ENCODE measurements around the gene CUL7. TPM values are rescaled to one million over a fixed set of nuclear protein-coding genes. Genes with fewer than 3 reads are reported as not detected.
A peak's percentile ranks its signal among the peaks of the same experiment; 100 is the strongest.
"Not testable (repeated sequence)": the region's sequence is repeated elsewhere in the genome, so short reads cannot be mapped to it uniquely, and the experiment has no call there.

CUL7 gene
- total RNA-seq, 1 donor from 2014 or later: 16.1 TPM

- ATAC-seq (no peak), DNase-seq (no peak)
- Histone ChIP-seq H3K4me1 (peaks cover 9% of the 10 kb centered on the region), H3K36me3 (no peaks in the 10 kb centered on the region), H3K27ac (no peak overlapping the region), H3K9me3 (no peaks in the 10 kb centered on the region), H3K4me3 (no peak overlapping the region), H3K27me3 (ENCODE audit: low read depth) (no peaks in the 10 kb centered on the region)
- TF ChIP-seq, protein P1, sequence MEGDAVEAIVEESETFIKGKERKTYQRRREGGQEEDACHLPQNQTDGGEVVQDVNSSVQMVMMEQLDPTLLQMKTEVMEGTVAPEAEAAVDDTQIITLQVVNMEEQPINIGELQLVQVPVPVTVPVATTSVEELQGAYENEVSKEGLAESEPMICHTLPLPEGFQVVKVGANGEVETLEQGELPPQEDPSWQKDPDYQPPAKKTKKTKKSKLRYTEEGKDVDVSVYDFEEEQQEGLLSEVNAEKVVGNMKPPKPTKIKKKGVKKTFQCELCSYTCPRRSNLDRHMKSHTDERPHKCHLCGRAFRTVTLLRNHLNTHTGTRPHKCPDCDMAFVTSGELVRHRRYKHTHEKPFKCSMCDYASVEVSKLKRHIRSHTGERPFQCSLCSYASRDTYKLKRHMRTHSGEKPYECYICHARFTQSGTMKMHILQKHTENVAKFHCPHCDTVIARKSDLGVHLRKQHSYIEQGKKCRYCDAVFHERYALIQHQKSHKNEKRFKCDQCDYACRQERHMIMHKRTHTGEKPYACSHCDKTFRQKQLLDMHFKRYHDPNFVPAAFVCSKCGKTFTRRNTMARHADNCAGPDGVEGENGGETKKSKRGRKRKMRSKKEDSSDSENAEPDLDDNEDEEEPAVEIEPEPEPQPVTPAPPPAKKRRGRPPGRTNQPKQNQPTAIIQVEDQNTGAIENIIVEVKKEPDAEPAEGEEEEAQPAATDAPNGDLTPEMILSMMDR (IDR thresholded peaks at IDR 0.05): no peak
- intact Hi-C loops (cut with DNase I): no loop called here
Observed at GRCh38 chr6:43082806-43083655, 29.4 kb upstream of the CUL7 start.

- H3K27me3 ChIP-seq (ENCODE audit: low read depth); H3K36me3 ChIP-seq; H3K9me3 ChIP-seq; H3K4me3 ChIP-seq; ATAC-seq; DNase-seq; H3K27ac ChIP-seq; intact Hi-C loops (cut with DNase I): not testable (repeated sequence)
- H3K4me1 ChIP-seq: peaks cover 18% of the 10 kb centered on the region
Observed at GRCh38 chr6:43081922-43082321, 28.3 kb upstream of the CUL7 start.

DNA sequence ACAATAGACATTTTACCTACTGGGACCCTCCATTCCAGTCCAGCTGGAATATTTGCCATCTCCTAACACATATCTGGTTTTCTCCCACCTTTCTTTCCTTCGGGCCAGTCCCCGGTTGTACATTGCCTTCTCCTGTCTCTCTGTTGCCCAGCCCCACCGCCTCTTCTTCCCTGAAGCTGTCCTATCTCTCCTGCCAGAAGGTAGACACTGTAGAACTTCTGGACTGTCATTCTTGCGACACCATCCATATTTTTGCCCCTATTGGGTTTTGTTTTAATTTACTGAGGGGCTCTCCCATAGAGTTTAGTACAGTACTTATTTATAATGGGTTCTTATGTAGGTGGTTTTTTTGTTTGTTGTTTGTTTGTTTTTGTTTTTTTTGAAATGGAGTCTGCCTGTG is 27.4 kb upstream of the CUL7 start:
- intact Hi-C loops (cut with DNase I): no loop called here
- Histone ChIP-seq H3K9me3 (no peaks in the 10 kb centered on the region), H3K4me1 (peaks cover 23% of the 10 kb centered on the region), H3K27me3 (ENCODE audit: low read depth) (peaks cover 8% of the 10 kb centered on the region), H3K36me3 (no peaks in the 10 kb centered on the region), H3K4me3 (no peak overlapping the region), H3K27ac (no peak overlapping the region)
- ATAC-seq (no peak), DNase-seq (no peak)
- TF ChIP-seq, protein P1 (IDR thresholded peaks at IDR 0.05): no peak

DNA sequence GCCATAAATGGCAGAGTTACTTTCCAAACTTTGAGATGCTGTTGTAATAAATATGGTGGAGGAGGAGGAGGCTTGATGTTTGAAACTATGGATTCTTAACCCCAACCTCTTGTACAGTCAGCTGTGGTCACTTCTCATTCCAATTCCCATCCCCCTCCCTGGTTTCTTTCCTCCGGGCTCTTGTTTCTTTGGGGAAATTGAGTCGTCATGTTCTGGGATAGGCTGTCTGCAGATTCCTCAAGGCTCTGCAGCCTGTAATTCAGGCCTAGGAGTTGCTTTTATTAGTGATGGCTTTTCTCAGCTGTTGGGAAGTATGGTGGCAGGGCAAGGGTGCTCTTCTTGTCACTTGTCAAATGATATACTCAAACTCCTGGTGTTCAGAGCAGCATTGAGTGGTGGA is 25.0 kb upstream of the CUL7 start:
- H3K27ac ChIP-seq: no peak overlapping the region
- no peak for ATAC-seq
- intact Hi-C loops (cut with DNase I): no loop called here
- H3K4me3 ChIP-seq: no peak overlapping the region
- H3K27me3 ChIP-seq (ENCODE audit: low read depth): peaks cover 8% of the 10 kb centered on the region
- peaks cover 7% of the 10 kb centered on the region for H3K36me3 ChIP-seq
- TF ChIP-seq, protein P1 (IDR thresholded peaks at IDR 0.05): no peak
- H3K4me1 ChIP-seq: peaks cover 29% of the 10 kb centered on the region
- no peak for DNase-seq
- no peaks in the 10 kb centered on the region for H3K9me3 ChIP-seq

- intact Hi-C loops (cut with DNase I): no loop called here
- no peaks in the 10 kb centered on the region for H3K9me3 ChIP-seq
- H3K27ac ChIP-seq: no peak overlapping the region
- DNase-seq: no peak
- H3K36me3 ChIP-seq: peaks cover 14% of the 10 kb centered on the region
- H3K4me1 ChIP-seq: peaks cover 29% of the 10 kb centered on the region
- H3K4me3 ChIP-seq: peak overlapping the region; percentile 72
- ATAC-seq: no peak
- peaks cover 8% of the 10 kb centered on the region for H3K27me3 ChIP-seq (ENCODE audit: low read depth)
- TF ChIP-seq, protein P1 (IDR thresholded peaks at IDR 0.05): no peak
Observed at GRCh38 chr6:43077981-43078511, 24.4 kb upstream of the CUL7 start.

- peaks cover 20% of the 10 kb centered on the region for H3K36me3 ChIP-seq
- H3K4me1 ChIP-seq: peaks cover 29% of the 10 kb centered on the region
- peak overlapping the region; percentile 72 for H3K27ac ChIP-seq
- peak overlapping the region; percentile 72 for H3K4me3 ChIP-seq
- no peak for DNase-seq
- TF ChIP-seq, protein P1 (IDR thresholded peaks at IDR 0.05): no peak
- peaks cover 8% of the 10 kb centered on the region for H3K27me3 ChIP-seq (ENCODE audit: low read depth)
- intact Hi-C loops (cut with DNase I): no loop called here
- H3K9me3 ChIP-seq: no peaks in the 10 kb centered on the region
- ATAC-seq: peak in 1 of 2 donors; percentile 47
Observed at GRCh38 chr6:43077333-43077809, 23.7 kb upstream of the CUL7 start.
